IPS-18c (cell line): ENCODE measurements around the gene C5AR1.
"Not testable (repeated sequence)": the region's sequence is repeated elsewhere in the genome, so short reads cannot be mapped to it uniquely, and the experiment has no call there.

Source experiments
- H3K4me3 ChIP-seq: 2 replicates; pipeline ENCODE4 v1.7.0; 2013; ENCODE audit warnings: low read depth, mild to moderate bottlenecking, low read length, moderate library complexity; ENCODE audit not compliant: insufficient read depth
- H3K9me3 ChIP-seq: one replicate; pipeline ENCODE4 v1.6.1; 2013; ENCODE audit warnings: mild to moderate bottlenecking, low read length, moderate library complexity; ENCODE audit not compliant: control insufficient read depth, insufficient read depth

Gene C5AR1

DNA sequence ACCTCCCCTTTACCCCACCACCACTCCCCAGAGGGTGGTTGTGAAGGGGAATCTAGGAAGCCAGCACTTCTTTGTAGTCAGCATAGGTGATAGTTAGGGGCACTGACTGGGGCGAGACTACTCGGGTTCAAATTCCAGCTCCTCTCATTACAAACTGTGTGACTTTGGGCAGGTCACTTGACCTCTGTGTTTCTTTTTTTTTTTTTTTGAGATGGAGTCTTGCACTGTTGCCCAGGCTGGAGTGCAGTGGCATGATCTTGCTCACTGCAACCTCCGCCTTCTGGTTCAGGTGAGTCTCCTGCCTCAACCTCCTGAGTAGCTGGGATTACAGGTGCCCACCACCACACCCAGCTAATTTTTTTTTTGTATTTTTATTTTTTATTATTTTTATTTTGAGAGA is 33.1 kb upstream of the C5AR1 start:
- H3K9me3 ChIP-seq, H3K4me3 ChIP-seq: not testable (repeated sequence)

- H3K9me3 ChIP-seq, result no peaks in the 10 kb centered on the region
- H3K4me3 ChIP-seq, result no peak overlapping the region
Measured at GRCh38 chr19:47280183-47280797, 29.4 kb upstream of the C5AR1 start.

GRCh38 chr19:47283405-47284059 is 26.1 kb upstream of the C5AR1 start:
- H3K4me3 ChIP-seq, result no peak overlapping the region

DNA sequence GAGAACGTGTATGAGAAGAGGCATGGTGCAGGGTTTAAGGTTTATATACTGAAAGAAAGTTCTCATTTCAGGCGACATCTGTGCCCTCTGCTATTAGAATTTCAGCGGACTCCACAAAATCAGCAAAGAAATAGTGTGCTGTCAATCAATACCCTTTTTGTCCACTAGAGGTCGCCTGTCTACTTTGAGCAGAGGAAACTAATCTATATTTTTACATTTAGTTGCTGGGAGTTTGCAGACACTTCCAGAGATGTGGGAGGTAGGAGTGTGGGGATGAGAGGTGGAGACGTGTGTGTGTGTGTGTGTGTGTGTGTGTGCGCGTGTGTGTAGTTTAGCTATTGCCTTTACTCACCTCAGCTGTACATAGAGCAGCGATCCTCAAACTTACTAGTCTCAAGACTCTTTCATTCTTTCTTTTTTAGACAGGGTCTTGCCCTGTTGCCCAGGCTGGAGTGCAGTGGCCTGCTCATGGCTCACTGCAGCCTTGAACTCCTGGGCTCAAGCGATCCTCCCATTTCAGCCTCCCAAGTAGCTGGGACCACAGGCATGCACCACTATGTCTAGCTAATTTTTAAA is 25.2 kb upstream of the C5AR1 start:
- no peak overlapping the region for H3K4me3 ChIP-seq
- peaks cover 2% of the 10 kb centered on the region for H3K9me3 ChIP-seq

More at GRCh38 chr19:47283405-47284059, 26.1 kb upstream of the C5AR1 start:
- H3K9me3 ChIP-seq, result no peaks in the 10 kb centered on the region

DNA sequence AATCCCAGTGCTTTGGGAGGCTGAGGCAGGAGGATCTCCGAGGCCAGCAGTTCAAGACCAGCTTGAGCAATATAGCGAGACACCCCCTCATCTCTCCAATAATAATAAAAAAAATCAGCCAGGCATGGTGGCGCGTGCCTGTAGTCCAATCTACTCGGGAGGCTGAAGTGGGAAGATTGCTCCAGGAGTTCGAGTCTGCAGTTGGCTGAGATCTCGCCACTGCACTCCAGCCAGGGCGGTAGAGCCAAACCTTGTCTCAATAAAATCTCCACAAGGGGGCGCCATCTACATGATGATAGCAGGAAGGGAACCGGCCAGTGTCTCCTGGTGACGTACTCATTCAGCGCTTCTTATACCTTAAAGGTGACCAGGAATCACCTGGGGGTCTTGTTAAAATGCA is 13.6 kb upstream of the C5AR1 start:
- Histone ChIP-seq H3K4me3 (no peak overlapping the region), H3K9me3 (no peaks in the 10 kb centered on the region)

- not testable (repeated sequence) for H3K4me3 ChIP-seq, H3K9me3 ChIP-seq
Measured at GRCh38 chr19:47300867-47301266, 8.8 kb upstream of the C5AR1 start.

GRCh38 chr19:47302249-47302648 is 7.4 kb upstream of the C5AR1 start:
- Histone ChIP-seq H3K9me3 (peaks cover 2% of the 10 kb centered on the region), H3K4me3 (no peak overlapping the region)

DNA sequence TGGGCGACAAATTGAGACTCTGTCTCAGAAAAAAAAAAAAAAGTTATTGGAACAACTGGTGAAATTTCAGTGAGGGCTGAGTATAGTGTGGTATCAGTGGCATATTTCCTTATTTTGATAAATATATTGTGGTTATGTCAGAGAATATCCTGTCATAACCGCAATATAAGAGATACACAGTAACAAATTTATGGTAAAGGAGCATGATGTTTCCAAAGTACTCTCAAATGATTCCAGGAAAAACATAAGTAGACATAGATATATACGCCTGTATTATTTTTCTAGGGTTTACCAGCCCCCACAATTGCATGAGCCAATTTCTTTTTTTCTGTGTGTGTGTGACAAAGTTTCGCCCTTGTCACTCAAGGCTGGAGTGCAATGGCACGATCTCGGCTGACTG is 5.7 kb upstream of the C5AR1 start:
- Histone ChIP-seq H3K4me3 (no peak overlapping the region), H3K9me3 (peaks cover 2% of the 10 kb centered on the region)

DNA sequence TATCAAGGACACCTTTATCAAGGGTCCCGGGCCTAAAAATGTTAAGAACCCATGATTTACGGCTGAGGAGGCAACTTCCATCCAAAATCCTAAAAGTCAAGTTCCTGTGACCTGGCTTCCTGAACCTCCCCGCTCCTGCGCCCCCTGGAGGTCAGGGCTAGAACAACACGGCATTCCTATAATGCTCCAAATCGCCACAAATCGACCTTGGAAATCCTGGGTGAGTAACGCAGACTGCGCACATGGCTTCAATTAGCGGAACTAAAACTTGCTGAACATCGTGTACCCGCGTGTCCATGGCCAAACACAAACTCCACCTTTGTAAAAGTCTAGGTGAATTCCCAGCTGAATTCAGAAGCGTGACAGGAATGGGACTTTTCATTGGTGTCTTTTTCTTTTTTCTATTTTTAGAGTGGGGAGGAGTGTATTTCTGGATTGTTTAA is 4.3 kb upstream of the C5AR1 start:
- H3K9me3 ChIP-seq, result peaks cover 2% of the 10 kb centered on the region
- H3K4me3 ChIP-seq, result no peak overlapping the region

DNA sequence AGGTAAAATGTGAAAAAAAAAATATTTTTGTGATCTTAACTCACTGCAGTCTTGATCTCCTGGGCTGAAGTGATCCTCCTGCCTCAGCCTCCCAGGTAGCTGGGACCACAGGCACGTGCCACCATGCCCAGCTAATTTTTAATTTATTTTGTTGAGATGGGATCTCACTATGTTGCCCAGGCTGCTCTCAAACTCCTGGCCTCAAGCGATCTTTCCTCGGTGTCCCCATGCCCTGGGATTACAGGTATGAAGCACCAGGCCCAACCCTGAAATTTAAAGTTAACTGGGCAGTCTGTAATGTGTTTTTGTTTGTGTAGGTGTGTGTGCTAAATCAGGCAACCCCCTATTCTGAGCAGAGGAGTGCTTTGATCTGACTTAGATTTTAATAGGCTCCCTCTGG is 3.4 kb upstream of the C5AR1 start:
- H3K9me3 ChIP-seq, result peaks cover 2% of the 10 kb centered on the region
- no peak overlapping the region for H3K4me3 ChIP-seq

GRCh38 chr19:47309038-47309437 is 623 bp upstream of the C5AR1 start:
- no peak overlapping the region for H3K4me3 ChIP-seq
- peaks cover 2% of the 10 kb centered on the region for H3K9me3 ChIP-seq

GRCh38 chr19:47310323-47310722 is 662 bp downstream of the C5AR1 start:
- H3K9me3 ChIP-seq, result no peaks in the 10 kb centered on the region
- no peak overlapping the region for H3K4me3 ChIP-seq

DNA sequence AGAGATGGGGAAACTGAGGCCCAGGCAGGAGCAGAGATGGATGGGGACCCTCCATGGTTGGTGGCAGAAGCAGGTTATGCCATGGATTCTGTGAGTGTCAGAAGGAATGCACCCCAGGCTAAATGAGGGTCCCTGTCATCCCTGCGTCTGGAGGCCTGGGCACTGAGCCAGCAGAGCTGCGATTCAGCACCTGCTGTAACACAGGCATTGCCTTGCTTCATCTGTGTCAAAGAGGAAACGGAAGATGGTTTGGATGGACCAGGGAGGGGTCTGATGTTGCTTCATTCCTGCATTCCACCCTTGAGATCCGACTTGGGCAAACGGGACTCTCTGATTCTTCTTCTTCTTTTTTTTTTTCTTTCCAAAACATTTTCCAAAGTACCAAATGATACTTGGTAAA is 1.2 kb downstream of the C5AR1 start:
- Histone ChIP-seq H3K9me3 (no peaks in the 10 kb centered on the region), H3K4me3 (no peak overlapping the region)

- no peak overlapping the region for H3K4me3 ChIP-seq
- no peaks in the 10 kb centered on the region for H3K9me3 ChIP-seq
Measured at GRCh38 chr19:47312366-47313006, 2.8 kb downstream of the C5AR1 start.

GRCh38 chr19:47313754-47314295 is 4.2 kb downstream of the C5AR1 start:
- no peaks in the 10 kb centered on the region for H3K9me3 ChIP-seq
- no peak overlapping the region for H3K4me3 ChIP-seq

DNA sequence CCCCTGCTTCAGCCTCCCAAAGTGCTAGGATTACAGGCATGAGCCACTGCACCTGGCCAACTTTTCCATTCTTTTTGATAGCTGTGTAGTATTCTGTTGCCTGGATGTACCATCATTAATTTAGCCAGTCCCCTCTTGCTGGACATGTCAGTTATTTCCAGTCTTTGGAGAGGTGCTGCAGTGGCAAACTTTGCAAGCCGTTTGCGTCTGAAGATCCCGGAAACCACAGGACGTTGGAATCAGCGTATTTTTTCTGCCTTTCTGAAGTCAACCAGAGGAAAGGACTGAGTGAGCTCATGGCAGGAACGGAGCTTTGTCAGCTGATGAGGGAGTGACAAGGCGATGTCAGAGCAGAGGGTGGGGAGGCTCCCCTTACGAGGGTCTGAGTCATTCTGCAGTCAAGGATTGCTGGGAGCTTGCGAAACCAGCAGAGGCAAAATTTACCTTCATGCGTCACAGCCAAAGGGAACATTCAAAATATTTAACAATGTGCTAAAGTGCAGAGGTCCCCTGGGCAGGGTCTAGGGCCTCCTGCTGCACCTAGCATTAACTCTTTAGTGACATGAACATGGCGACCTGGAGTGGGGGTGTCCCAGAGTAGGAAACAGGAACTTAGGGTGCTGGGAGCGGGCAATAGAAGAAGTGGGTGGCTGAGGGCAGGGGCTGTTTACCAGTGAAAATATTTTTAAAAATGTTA is 5.6 kb downstream of the C5AR1 start:
- no peaks in the 10 kb centered on the region for H3K9me3 ChIP-seq
- H3K4me3 ChIP-seq, result no peak overlapping the region

- Histone ChIP-seq H3K9me3 (no peaks in the 10 kb centered on the region), H3K4me3 (no peak overlapping the region)
Measured at GRCh38 chr19:47316513-47316912, 6.9 kb downstream of the C5AR1 start.
